RKO (cell line): ENCODE data around the gene SDK2.
A peak's percentile ranks its signal among the peaks of the same experiment; 100 is the strongest.

ENCODE experiments used
- DNase-seq: peaks from one replicate; pipeline ENCODE4 v3.0.0-alpha.2; 2016; ENCODE audit warnings: low spot score

Gene SDK2

DNA sequence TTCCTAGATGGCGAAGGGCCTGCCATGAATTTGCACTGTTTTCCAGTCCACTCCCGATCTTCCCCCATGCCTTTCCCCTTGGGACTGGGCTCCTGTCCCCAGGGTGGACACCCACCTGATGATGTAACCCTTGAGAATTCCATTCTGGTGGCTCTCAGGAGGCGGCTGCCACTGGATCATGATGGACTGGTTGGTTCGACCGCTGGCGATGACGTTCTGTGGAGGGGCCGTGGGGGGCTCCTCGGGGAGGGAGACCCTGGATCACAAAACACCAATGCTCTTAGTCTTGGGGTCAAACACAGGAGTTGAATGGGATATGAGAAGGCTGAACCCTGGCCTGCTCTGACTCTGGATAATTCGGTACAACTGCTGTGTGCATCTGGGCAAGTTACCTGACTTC lies 225.2 kb downstream of the SDK2 start:
- DNase-seq = no peak

DNA sequence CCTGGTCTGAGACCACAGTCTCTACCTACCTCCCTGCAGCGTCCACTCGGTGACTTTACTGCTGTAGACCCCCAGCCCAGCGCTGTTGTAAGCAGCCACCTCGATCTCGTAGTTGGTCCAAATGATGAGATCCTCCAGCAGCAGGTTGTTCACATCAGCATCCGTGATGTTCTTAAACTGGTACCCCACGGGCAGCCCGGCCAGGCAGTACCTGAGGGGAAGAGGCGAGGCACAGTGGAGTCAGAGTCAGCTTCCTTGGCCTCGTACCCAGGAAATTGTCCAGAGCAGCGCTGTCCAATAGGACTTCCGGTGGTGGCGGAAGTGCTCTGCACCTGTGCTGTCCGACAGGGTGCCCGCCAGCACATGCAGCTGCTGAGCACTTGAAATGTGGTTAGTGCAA lies 228.5 kb downstream of the SDK2 start:
- no peak for DNase-seq

DNA sequence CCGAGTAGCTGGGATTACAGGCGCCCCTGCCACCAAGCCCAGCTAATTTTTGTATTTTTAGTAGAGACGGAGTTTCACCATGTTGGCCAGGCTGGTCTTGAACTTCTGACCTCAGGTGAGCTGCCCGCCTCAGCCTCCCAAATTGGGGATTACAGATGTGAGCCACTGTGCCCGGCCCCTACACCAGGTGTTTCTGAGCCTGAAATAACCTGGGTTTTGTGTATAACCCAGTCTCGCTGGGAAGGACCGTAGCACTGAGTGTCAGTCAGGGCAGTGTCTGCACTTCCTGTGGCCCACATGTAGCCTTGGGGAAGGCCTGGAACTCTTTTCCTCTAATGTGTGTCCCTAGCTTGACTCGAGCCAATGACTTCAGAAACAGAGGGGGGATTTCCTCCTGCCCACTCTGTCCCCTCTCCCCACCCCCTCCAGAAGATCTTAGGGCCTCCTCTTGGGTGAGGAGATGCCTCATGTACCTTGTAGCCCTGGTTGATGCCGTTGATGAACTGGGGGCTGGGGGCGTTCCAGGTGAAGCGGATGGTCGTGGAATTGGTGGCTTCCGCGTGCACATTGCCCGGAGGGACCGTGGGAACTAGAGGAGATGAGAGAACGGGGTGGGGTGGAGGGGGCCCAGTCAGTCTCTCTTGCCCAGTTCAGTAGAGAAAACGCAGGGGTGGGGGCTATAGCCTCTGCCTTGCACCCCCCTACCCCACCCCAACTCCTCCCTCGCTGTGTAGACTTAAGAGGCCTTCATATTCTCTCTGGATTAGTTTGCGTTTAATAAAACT lies 229.9 kb downstream of the SDK2 start:
- DNase-seq = no peak

DNA sequence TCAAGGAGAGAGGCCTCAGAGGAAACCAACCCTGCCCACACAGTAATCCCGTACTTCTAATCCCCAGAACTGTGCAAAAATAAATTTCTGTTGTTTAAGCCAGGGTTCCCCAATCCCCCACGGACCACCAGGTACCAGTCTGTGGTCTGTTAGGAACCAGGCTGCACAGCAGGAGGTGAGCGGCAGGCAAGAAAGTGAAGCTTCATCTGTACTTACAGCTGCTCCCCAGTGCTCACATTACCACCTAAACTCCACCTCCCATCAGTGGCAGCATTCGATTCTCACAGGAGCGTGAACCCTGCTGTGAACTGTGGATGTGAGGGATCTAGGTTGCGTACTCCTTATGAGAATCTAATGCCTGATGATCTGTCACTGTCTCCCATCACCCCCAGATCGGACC lies 231.3 kb downstream of the SDK2 start:
- no peak for DNase-seq

DNA sequence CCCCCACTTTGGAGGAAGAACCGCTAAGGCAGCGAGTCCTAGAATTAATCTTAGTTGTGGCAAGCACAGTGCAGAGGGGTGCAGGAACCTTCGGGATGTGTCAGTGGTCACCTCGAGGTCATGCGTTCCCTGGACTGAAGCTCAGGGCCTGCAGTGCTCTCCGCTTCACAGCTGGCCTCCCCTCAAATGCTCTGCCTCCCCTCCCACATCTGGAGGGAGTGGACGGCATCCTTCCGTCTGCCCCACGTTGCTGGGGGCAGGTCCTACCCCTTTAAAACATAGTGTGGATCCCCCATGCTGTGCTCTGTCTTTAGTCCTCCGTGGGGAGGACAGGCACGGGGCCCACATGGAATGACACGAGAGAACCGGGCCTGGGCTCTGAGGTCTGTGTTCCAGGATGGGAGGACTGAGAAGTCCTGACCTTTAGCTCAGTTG lies 232.9 kb downstream of the SDK2 start:
- DNase-seq = no peak

DNA sequence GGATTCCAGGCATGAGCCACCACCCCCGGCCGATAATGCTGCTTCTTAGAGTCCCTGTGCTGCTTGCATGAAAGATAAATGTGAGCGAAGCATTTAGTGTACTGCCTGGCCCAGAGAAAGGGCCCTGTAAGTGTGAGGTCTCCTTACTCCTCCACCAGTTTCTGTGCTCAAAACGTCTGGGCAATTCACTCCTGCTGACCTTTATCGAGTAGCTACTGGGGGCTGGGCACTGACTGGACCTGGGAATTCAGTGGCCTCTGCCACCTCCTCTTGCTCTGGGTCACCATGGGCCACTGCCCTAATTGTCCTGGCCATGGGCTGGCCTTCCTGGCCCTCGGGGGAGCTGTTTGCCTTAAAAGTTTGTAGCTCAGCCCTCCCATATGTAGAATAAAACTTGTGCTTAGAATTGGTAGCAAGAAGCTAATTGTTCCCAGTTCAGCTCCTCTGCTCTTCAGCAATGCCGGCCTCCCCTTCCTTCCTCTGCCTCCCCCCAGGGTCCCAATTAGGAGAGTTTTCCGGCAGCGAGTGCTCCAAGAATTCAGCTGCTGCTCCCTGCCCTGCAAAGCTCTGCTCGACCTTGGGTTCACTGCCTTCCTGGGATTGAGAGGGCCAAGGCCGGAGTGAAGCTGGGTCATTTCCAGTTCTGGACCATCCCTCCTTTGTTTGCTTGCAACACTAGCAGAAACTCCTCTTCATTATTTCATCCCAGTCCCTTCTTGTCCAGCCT lies 233.5 kb downstream of the SDK2 start:
- DNase-seq = no peak

DNA sequence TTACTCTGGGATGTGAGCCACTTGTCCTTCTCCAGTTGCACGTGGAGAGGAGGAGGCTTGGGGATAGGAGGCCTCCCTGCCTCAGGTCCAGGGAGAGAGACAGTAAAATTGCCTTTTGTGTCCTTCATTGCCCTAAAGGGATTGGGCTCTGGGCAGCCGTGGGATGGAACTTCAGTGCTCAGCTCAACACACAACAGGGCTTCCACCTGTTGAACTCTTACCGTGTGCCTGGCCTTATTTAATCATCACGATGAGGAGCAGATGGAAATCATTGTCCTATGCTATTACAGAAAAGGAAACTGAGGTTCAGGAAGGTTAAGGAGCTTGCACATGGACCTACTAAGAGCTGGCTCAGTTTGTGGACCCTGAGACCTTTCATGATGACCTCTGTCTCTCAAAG lies 240.0 kb downstream of the SDK2 start:
- no peak for DNase-seq

DNA sequence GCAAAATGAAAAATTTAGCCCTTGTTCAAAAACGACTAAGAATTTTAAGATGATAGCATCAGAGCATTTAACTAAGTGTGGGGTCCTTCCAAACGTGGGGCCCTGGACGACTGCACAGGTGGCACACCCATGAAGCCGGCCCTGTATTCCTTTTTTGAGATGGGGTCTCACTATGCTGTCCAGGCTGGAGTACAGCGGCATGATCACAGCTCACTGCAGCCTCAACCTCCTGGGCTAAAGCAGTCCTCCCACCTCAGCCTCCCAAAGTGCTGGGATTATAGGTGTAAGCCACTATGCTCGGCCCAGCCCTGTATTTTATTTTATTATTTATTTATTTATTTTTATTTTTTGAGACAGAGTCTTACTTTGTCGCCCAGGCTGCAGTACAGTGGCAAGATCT lies 241.8 kb downstream of the SDK2 start:
- DNase-seq = no peak

DNA sequence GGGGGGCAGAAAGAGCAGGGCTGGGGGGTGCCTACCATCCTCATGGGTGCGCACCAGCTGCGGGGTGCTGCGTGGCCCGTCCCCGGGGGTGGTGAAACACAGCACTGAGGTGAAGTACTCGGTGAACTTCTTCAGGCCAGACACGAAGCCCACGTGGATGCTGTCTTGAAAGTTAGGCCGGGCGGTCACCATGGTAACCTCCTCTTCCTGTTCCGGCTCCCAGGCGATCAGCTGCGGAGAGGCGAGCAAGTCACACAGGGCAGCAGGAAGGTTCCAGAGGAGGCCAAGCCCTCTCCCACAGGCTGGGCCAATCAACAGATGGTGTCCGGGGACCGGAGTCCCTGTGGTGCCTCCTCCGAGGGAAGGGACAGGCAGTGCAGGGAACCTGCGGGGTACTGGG lies 242.3 kb downstream of the SDK2 start:
- DNase-seq = no peak

DNA sequence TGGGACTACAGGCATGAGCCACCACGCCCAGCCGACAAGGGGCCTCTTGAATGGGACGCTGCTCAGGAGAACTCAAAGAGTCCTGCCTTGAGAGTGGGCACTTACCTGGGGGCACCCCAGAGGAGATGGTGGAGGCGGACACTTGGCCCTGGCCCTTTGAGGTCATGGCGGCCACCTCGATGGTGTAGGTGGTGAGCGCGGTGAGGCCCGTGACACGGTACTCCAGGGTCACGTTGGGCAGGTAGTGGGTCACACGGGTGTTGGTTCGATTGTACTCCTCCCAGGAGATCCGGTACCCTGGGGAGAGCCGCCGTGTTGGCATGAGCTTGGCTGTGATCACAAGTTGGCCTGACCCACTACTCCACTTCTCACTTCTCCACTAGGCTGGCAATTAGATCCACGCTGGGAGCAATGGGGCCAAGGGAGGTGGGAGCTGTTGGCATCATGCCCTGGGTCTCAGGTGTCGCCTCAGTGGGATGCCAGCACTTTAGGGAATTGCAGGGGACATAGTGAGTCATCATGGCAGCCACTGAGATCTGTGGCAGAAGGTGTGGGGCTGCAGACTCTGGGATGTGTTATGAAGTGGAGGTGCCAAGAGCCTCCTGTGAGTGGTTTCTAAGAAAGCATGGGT lies 243.2 kb downstream of the SDK2 start:
- DNase-seq = no peak

DNA sequence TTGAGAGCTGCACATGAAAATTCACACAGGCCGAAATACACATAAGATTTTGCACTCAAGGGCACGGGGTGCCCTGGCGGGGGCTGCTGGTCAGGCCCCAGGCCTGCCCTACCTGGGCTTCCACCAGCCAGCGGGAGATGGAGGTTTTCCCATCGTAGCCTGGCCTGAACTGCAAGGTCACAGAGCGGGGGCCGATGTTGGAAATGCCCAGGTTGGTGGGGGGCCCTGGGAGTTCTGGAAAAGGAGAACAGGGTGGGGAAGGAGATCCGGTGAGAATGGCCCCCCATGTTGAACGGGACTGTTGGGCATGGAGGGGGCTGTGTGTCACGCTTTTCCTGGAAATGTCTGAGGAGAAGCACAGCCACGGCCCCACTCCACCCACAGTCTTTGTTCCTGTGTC lies 245.2 kb downstream of the SDK2 start:
- DNase-seq = no peak

DNA sequence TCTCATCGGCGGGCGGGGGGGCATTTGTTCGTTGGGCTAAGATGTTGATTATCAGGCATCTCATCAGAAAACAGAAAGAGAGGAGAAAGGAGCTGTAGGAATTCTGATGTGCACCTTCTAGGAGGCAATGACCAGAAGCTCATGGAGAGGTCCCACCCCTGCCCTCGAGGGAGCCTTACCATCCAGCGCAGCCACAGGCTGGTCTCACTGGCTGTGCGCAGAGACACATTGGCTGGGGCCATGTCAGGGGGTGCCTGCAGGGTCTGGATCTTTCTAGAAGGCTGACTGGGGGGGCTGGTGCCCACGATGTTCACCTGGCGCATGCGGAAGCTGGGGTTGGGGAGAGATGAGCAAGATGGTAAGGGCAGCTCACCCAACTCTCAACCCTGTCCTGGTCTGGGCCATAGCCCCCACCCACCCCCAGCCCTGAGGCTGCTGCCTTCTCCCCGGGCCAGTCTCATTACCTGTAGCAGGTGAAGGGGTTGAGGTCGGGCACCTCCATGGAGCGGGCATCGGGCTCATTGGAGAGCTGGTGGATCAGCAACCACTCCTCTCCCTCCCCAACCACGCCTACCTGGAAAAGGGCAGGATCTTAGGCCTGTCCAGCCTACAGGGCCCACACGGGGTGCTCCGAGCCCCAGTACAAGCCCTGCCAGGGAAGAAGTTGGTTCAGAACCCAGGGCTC lies 246.2 kb downstream of the SDK2 start:
- no peak for DNase-seq

DNA sequence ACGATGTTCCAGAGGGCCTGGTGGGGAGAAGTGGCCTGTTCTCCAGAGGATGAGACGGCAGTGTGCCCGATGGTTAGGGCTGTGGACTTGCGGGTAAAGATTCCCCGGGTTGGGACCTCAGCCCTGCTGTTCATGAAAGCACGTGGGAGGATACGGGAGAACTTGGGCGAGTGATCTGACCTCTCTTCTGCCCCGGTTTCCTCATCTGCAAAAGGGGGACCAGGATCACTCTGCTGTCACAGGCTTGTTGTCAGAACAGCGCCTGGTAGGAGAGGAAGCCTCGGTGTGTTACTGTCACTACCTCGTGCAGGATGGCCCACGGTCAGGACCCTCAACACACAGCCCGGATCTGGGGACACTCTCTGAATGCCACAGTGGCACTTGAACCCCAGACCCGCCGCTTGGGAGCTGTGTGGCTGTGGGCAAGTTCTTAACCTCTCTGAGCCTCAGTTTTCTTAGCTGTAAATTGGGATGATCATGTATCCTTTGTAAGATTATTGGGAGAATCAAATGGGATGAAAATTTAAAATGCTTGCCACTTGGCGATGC lies 246.9 kb downstream of the SDK2 start:
- DNase-seq = no peak

DNA sequence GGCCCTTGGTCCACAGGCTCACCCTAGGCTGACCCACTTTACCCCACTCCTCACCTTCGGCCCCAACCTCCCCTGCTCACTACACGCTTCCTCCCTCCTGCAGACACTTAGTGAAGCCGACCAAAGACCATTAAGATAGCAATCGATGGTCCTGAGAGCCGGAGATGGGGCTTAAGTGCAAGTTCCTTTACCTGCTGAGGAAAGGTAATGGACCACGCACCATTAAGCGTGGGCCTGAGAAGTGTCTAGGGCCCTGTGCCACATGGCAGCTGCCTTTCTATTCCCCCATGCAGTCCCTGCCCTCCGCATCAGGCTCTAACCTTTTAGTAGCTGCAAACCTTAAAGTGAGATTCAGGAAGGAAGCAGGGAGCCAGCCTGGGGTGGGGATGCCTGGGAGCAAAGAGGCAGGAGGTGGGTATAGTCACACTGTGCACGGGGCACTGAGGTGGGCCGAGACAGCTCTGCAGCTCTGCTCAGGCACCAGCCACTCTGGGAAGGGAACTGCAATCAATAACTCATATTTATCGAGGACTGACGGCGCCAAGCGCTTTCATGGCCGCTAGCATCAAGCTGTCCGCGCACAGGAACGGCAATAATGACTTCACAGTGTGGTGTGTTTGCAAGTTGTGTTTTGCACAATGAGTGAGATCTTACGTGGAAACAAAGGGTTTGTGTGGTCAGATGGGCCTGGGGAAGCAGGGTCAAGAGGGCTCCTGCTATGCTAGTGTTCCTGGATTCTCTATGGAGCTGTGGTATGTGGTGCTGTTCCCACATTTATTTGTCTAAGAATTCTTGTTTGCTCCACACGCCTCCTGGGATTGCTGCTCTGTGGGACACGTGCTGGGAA lies 247.6 kb downstream of the SDK2 start:
- DNase-seq = no peak

DNA sequence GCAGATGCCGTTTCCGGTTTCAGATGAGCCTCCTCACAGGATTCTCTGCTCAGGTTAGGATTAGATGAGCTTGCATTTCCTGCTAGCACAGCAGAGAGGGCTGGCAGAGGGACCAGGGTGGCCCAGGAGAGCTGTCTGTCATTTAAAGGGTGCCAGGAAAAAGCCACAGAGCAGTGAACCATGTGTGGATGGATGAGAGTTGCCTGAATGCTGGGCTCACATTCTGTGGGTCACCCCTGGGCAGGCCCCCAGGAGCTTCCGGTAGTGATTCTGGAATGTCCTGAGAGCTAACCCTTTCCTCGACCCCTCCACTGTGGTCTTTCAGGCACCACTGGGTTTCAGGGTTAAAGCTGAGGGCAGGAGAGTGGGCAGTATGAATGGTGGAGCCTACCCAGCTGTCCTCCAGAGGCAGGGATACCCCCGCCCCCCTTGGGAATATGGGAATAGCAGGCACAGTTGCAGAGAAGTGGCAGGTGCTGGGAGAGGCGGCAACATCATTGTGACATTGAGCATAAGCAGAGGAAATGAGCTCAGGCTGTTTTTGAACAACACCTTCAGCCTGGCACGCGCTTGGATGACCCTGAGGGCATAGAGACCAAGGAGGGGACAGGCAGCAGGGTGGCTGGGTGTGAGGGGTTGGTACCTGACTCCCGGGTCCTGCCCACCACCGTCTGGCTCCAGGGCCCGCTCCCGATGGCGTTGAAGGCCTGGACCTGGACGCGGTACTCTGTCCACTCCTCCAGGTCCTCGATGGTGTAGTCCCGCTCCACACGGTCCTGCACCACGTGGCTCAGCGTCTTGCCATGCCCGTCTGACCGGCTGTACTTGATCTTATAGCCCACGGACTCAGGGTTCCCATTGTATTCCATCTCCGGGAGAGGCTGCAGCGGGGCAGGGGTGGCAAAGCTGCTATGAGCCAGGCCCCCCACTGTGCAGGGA lies 249.5 kb downstream of the SDK2 start:
- no peak for DNase-seq

DNA sequence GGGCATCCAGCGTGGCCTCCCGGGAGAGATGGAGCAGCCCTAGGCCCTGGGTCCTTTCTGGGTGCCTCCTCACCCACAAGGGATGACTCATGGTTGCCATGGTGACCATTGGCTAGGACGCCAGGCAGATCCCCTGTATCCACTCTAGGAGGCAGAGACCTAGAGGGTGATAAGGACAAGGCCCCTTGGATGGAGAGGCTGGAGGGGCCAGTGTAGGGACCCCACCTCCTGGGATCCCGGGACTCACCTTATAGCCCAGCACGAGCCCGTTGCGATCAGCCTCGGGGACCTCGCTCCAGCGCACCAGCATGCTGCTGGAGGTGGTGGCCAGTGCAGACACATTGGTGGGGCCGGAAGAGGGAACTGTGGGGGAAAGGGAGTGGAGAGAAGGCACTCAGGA lies 250.3 kb downstream of the SDK2 start:
- peak; percentile 9 for DNase-seq

DNA sequence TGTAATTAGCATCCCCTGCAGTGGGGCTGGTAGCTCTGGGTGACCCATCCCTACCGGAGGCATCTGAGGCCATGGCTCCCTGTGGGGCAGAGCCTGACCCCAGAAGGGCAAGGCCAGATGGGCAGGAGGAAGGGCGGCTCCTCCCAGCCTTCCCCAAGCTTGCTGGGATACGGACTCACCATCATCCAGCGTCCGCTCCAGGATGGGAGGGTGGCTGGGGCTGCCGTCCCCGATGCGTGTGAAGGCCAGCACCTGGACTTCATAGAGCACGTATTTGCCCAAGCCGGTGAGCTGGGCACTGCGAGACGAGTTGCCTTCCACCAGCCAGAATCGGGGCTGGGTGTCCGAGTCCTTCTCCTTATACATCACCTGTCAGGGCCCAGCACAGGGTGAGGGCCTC lies 250.9 kb downstream of the SDK2 start:
- no peak for DNase-seq

DNA sequence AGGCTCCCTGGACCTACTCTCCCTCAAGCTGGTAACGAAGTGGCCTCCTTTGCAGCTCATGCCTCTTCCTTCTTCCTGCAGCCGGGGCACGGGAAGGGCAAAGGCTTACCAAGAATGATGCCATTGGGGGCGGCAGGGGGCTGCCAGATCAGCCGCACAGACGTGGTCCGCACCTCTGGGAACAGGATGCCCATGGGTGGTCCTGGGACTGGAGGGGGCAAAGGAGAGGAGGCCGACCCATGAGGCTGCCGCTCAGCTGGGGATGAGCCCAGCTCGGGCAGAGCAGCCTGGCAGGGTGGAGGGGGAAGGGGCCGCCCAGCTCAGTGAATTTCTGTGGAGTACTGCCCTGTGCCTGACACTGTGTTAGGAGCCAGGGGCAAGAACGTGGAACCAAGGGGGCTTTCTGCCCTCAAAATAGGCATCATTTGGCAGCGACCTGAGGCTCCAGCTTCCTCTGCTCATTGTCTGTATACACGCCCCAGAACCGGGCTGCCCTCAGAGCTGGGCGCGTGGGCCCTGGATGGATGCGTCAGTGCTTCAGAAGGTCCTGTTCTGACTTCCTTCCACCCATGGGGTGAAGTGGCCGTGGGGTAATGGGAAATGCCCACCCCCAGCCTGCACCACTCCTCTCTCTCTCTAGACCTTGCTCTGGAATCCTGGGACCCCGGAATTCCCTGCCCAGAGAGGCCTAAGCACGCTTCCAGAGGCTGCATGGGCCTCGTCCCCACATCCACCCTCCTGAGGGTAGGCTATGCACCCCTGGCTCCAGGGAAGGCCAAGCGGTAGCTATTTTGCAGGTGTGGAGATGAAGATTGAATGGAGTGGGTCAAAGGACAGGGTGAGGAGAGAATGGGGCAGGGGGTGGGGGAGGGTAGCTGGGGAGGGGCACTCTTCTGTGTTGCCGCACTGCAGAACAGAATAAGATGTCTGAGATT lies 252.6 kb downstream of the SDK2 start:
- DNase-seq = no peak

DNA sequence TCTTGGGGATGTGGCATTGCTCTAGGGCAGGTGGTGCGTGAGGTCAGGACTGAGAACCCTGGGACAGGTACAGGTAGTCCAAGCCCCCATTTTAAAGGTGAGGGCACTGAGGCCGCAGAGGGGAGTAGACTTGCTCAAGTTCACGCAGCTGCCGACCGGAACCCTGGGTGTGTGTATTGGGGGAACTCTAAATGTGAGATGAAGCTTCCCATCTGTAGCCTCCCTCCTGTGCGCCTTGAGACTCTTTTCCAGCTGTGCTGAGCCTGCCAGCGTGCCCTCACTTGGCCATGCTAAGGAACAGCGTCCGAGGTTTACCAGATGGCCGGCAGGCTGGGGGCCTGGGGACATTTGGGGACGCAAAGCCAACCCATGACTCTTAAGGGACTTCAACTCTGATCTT lies 253.4 kb downstream of the SDK2 start:
- DNase-seq = no peak
